OCI-LY7 (cell line): ENCODE measurements around the gene RBP7. TPM values are rescaled to one million over a fixed set of nuclear protein-coding genes. Genes with fewer than 3 reads are reported as not detected.

ENCODE experiments used
- BruUV-seq: library from RNA; stranded (reverse); fragments of 400-500 nt; replicated peaks from 2 replicates; lab custom pipeline; 2021; lab: Mats Ljungman, UMichigan
- CTCF ChIA-PET: fragments of 300-600 bp; sonication (Branson Sonifier 250); formaldehyde crosslinking; loops from one replicate; lab custom pipeline; 2022; ENCODE audit warnings: antibody characterized with exemption; ENCODE audit not compliant: unreplicated experiment; lab: Charles Lee
- POLR2A ChIA-PET: fragments of 300-600 bp; sonication (Branson Sonifier 250); formaldehyde crosslinking; loops from one replicate; lab custom pipeline; 2022; ENCODE audit warnings: antibody characterized with exemption; lab: Charles Lee
- DNase-seq: peaks from one replicate; pipeline ENCODE4 v3.0.0-alpha.2; 2015; ENCODE audit warnings: low spot score
- H2AFZ ChIP-seq: fragments of 200-600 bp; sonication (generic), shearing (Covaris generic); 2 replicates; pipeline ENCODE4 v1.6.1; 2014; ENCODE audit warnings: mild to moderate bottlenecking, antibody characterized with exemption, low read length, moderate library complexity
- H3K27ac ChIP-seq: fragments of 200-600 bp; sonication (generic); 2 replicates; pipeline ENCODE4 v1.5.1; 2014; ENCODE audit warnings: mixed run types, low read depth, mild to moderate bottlenecking, moderate library complexity, low read length, inconsistent platforms; ENCODE audit not compliant: poor library complexity, severe bottlenecking
- H3K36me3 ChIP-seq: fragments of 200-600 bp; sonication (generic); 2 replicates; pipeline ENCODE4 v1.6.1; 2014; ENCODE audit warnings: mild to moderate bottlenecking, antibody characterized with exemption, low read length, moderate library complexity, mixed read lengths; ENCODE audit not compliant: insufficient read depth
- H3K4me1 ChIP-seq: fragments of 200-600 bp; sonication (generic); 2 replicates; pipeline ENCODE4 v1.5.1; 2014; ENCODE audit warnings: mild to moderate bottlenecking, low read length; ENCODE audit not compliant: insufficient read depth, poor library complexity, severe bottlenecking
- H3K4me2 ChIP-seq: fragments of 200-600 bp; sonication (generic); 2 replicates; pipeline ENCODE4 v1.6.1; 2014; ENCODE audit warnings: mild to moderate bottlenecking, low read length
- H3K4me3 ChIP-seq: fragments of 200-600 bp; sonication (generic); 2 replicates; pipeline ENCODE4 v1.5.1; 2014; ENCODE audit warnings: mild to moderate bottlenecking, low read depth, low read length; ENCODE audit not compliant: poor library complexity, severe bottlenecking
- H3K79me2 ChIP-seq: fragments of 200-600 bp; sonication (generic); 2 replicates; pipeline ENCODE4 v1.6.1; 2016; ENCODE audit warnings: low read depth, mild to moderate bottlenecking, low read length, moderate library complexity, mixed read lengths; ENCODE audit not compliant: insufficient read depth
- H3K9me2 ChIP-seq: fragments of 200-600 bp; sonication (generic); 2 replicates; pipeline ENCODE4 v1.6.1; 2016; ENCODE audit warnings: mild to moderate bottlenecking, low read length, mixed read lengths; ENCODE audit not compliant: insufficient read depth
- H3K9me3 ChIP-seq: fragments of 200-600 bp; sonication (generic); 2 replicates; pipeline ENCODE4 v1.6.1; 2014; ENCODE audit warnings: mild to moderate bottlenecking, mixed run types, low read length, mixed read lengths
- H4K20me1 ChIP-seq: fragments of 200-600 bp; sonication (generic); 2 replicates; pipeline ENCODE4 v1.6.1; 2014; ENCODE audit warnings: mild to moderate bottlenecking, antibody characterized with exemption, low read length, moderate library complexity, mixed read lengths; ENCODE audit not compliant: insufficient read depth
- EZH2phosphoT487 ChIP-seq: fragments of 200-600 bp; sonication (generic); IDR thresholded peaks from 2 replicates; pipeline ENCODE4 v1.6.1; 2018; ENCODE audit warnings: low read depth, borderline replicate concordance, mild to moderate bottlenecking, mixed run types, antibody characterized with exemption, low read length, moderate library complexity, mixed read lengths
- intact Hi-C: fragments of 100-400 bp; cut with micrococcal nuclease; formaldehyde crosslinking; loops from one replicate; pipeline ENCODE4 v1.10.0; 2022; ENCODE audit not compliant: unreplicated experiment
- total RNA-seq, 2 experiments: library from RNA; depleted of rRNA in 1 of 2; stranded (reverse); fragments of >200 nt in 1 of 2; shearing (Covaris generic) in 1 of 2; gene quantifications; 2 replicates each; pipeline ENCODE4 v1.2.3, GENCODE V29; 2014 to 2022
- TF ChIP-seq, protein P1 (sequence below): fragments of 200-600 bp; sonication (generic); conservative IDR thresholded peaks from 2 replicates; pipeline ENCODE4 v1.5.1; 2014; ENCODE audit warnings: mild to moderate bottlenecking, antibody characterized with exemption, low read length, moderate library complexity, mixed read lengths

The RBP7 gene
- total RNA-seq, 2 experiments from 2014 or later = not detected

DNA sequence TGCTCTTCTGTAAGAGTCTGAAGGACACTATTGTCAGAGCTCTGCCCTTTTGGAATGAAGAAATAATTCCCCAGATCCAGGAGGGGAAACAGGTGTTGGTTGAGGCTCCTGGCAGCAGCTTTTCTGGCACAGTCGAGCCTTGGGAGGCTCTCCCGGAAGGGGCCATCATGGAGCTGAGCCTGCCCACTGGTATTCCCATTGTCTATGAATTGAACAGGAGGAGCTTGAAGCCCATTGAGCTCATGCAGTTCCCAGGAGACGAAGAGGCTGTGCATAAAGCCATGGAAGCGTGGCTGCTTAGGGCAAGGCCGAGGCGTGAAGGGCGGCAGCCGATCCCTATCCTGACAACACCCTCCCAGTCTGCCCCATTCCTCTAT, 62.3 kb downstream of the RBP7 start:
- TF ChIP-seq, protein P1, sequence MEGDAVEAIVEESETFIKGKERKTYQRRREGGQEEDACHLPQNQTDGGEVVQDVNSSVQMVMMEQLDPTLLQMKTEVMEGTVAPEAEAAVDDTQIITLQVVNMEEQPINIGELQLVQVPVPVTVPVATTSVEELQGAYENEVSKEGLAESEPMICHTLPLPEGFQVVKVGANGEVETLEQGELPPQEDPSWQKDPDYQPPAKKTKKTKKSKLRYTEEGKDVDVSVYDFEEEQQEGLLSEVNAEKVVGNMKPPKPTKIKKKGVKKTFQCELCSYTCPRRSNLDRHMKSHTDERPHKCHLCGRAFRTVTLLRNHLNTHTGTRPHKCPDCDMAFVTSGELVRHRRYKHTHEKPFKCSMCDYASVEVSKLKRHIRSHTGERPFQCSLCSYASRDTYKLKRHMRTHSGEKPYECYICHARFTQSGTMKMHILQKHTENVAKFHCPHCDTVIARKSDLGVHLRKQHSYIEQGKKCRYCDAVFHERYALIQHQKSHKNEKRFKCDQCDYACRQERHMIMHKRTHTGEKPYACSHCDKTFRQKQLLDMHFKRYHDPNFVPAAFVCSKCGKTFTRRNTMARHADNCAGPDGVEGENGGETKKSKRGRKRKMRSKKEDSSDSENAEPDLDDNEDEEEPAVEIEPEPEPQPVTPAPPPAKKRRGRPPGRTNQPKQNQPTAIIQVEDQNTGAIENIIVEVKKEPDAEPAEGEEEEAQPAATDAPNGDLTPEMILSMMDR = no peak
- TF ChIP-seq EZH2phosphoT487 = no peak
- H3K79me2 ChIP-seq = no peaks in the 10 kb centered on the region; the same call in 1 of the 2 replicates
- H3K9me2 ChIP-seq = no peaks in the 10 kb centered on the region
- no peaks in the 10 kb centered on the region for H3K36me3 ChIP-seq
- ChIA-PET POLR2A (no interaction called here), CTCF (no interaction called here)
- no peak overlapping the region for H2AFZ ChIP-seq
- no peak for DNase-seq
- no peak overlapping the region for H3K4me3 ChIP-seq
- no peak overlapping the region for H3K4me2 ChIP-seq
- intact Hi-C loops = no loop called here
- H3K27ac ChIP-seq = no peak overlapping the region
- H3K4me1 ChIP-seq = no peaks in the 10 kb centered on the region
- no TSS peak for BruUV-seq
- H3K9me3 ChIP-seq = no peaks in the 10 kb centered on the region
- no peaks in the 10 kb centered on the region; the same call in 1 of the 2 replicates for H4K20me1 ChIP-seq

DNA sequence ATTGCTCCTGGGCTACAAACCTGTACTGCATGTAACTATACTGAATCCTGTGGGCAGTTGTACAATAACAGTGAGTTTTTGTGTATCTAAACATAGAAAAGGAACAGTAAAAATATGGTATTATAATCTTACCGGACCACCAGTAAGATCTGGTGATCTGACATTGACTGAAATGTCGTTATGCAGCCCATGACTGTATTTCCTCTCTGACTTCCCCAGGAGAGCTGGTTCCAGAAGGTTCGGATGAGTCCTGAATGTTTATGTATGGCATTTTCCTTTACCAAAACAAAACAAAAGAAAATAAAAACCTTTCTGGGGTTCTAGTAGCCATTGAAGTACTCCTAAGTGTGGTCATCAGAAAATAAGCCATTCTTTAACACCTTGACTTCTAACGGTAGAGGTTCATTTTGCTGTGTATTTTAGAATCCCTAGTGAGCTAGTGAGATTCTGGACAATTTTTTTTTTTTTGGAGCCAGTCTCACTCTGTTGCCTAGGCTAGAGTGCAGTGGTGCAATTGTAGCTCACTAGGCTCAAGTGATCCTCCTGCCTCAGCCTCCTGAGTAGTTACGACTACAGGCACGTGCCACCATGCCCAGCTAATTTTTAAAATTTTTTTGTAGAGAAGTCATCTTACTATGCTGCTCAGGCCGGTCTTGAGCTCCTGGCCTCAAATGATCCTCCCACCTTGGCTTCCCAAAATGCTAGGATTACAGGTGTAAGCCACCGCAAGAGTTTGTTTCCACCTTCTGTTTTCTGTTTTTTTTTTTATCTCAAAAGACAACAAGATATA, 63.5 kb downstream of the RBP7 start:
- TF ChIP-seq EZH2phosphoT487 = no peak
- TF ChIP-seq, protein P1 = no peak
- Histone ChIP-seq H3K9me3 (no peaks in the 10 kb centered on the region), H3K4me3 (no peak overlapping the region), H4K20me1 (no peaks in the 10 kb centered on the region; the same call in 1 of the 2 replicates), H3K9me2 (no peaks in the 10 kb centered on the region), H3K27ac (no peak overlapping the region), H3K4me1 (no peaks in the 10 kb centered on the region), H3K36me3 (no peaks in the 10 kb centered on the region), H3K4me2 (no peak overlapping the region), H3K79me2 (no peaks in the 10 kb centered on the region; the same call in 1 of the 2 replicates), H2AFZ (no peak overlapping the region)
- intact Hi-C loops = no loop called here
- POLR2A ChIA-PET = interaction anchor here (0.5 kb wide), 1 partner anchor 114 kb away, joined by 3 read pairs; no protein-coding TSS in a partner anchor
- CTCF ChIA-PET = no interaction called here
- DNase-seq = no peak
- no TSS peak for BruUV-seq

DNA sequence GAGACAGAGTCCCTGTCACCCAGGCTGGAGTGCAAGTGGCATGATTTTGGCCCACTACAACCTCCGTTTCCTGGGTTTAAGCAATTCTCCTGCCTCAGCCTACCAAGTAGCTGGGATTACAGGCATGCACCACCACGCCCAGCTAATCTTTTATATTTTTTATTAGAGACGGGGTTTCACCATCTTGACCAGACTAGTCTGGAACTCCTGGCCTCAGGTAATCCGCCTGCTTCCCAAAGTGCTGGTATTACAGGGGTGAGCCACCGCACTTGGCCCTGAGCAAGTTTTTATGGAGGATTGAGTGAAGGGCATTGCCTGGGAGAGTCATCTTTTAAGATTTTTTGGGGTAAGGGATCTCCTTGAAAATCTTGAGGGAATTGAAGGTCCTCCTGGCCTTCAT, 64.2 kb downstream of the RBP7 start:
- Histone ChIP-seq H3K79me2 (no peaks in the 10 kb centered on the region; the same call in none of the 2 replicates), H3K4me2 (no peak overlapping the region), H3K36me3 (no peaks in the 10 kb centered on the region), H3K9me2 (no peaks in the 10 kb centered on the region), H3K4me3 (no peak overlapping the region), H4K20me1 (no peaks in the 10 kb centered on the region; the same call in 1 of the 2 replicates), H3K4me1 (no peaks in the 10 kb centered on the region), H2AFZ (no peak overlapping the region), H3K27ac (no peak overlapping the region), H3K9me3 (no peaks in the 10 kb centered on the region)
- TF ChIP-seq, protein P1 = no peak
- TF ChIP-seq EZH2phosphoT487 = no peak
- no peak for DNase-seq
- intact Hi-C loops = no loop called here
- CTCF ChIA-PET = no interaction called here
- POLR2A ChIA-PET = interaction anchor here (0.5 kb wide), 1 partner anchor 113 kb away, joined by 3 read pairs; no protein-coding TSS in a partner anchor
- no TSS peak for BruUV-seq
